Caco-2 (cell line): ENCODE measurements around the gene C1QTNF8. TPM values are rescaled to one million over a fixed set of nuclear protein-coding genes. Genes with fewer than 3 reads are reported as not detected.

ENCODE experiments used
- BruUV-seq: library from RNA; stranded (reverse); fragments of 400-500 nt; replicated peaks from 2 replicates; lab custom pipeline; 2021; lab: Mats Ljungman, UMichigan
- CTCF ChIA-PET: fragments of 300-600 bp; sonication (Branson Sonifier 250); formaldehyde crosslinking; loops from one replicate; lab custom pipeline; 2022; ENCODE audit warnings: antibody characterized with exemption; lab: Charles Lee
- POLR2A ChIA-PET: fragments of 300-600 bp; sonication (Branson Sonifier 250); formaldehyde crosslinking; loops from one replicate; lab custom pipeline; 2022; ENCODE audit warnings: antibody characterized with exemption; lab: Charles Lee
- DNase-seq, 2 experiments: peaks; one replicate each; pipeline versions ENCODE4 v3.0.0 to v3.0.0-alpha.2; 2020 to 2022
- H3K27me3 ChIP-seq: replicated peaks from 2 replicates; pipeline ENCODE4 v1.6.0; 2011; ENCODE audit warnings: low read length; ENCODE audit not compliant: control insufficient read depth, insufficient read depth
- H3K36me3 ChIP-seq: 2 replicates; pipeline ENCODE4 v1.5.1; 2011; ENCODE audit warnings: low read length; ENCODE audit not compliant: control insufficient read depth, insufficient read depth
- H3K4me1 ChIP-seq: fragments of 250-450 bp; sonication (Bioruptor Pico); 2 replicates; pipeline ENCODE4 v1.5.1; 2020; ENCODE audit warnings: mild to moderate bottlenecking
- H3K4me3 ChIP-seq: 2 replicates; pipeline ENCODE4 v1.5.1; 2011; ENCODE audit warnings: low read depth, mild to moderate bottlenecking, control low read depth, low read length
- H3K9me3 ChIP-seq: fragments of 250-450 bp; sonication (Bioruptor Pico); 2 replicates; pipeline ENCODE4 v1.5.1; 2020; ENCODE audit warnings: mild to moderate bottlenecking, moderate library complexity
- H3K27ac Mint-ChIP-seq: one replicate; pipeline ENCODE4 v1.8.0; 2022; ENCODE audit warnings: mixed read lengths; ENCODE audit not compliant: unreplicated experiment
- H3K27me3 Mint-ChIP-seq: one replicate; pipeline ENCODE4 v1.8.0; 2022; ENCODE audit warnings: mixed read lengths; ENCODE audit not compliant: insufficient read depth, unreplicated experiment
- H3K36me3 Mint-ChIP-seq: one replicate; pipeline ENCODE4 v1.8.0; 2022; ENCODE audit warnings: mild to moderate bottlenecking, mixed read lengths; ENCODE audit not compliant: insufficient read depth, unreplicated experiment
- H3K4me1 Mint-ChIP-seq: one replicate; pipeline ENCODE4 v1.8.0; 2022; ENCODE audit warnings: low read depth, mixed read lengths; ENCODE audit not compliant: unreplicated experiment
- H3K4me3 Mint-ChIP-seq: one replicate; pipeline ENCODE4 v1.8.0; 2022; ENCODE audit warnings: mild to moderate bottlenecking, moderate library complexity, mixed read lengths; ENCODE audit not compliant: unreplicated experiment
- H3K9me3 Mint-ChIP-seq: one replicate; pipeline ENCODE4 v1.8.0; 2022; ENCODE audit warnings: mixed read lengths; ENCODE audit not compliant: unreplicated experiment
- intact Hi-C: fragments of 100-400 bp; cut with micrococcal nuclease; formaldehyde crosslinking; loops from one replicate; pipeline ENCODE4 v1.10.0; 2022; ENCODE audit not compliant: unreplicated experiment
- total RNA-seq: library from RNA; stranded (reverse); gene quantifications from 2 replicates; pipeline ENCODE4 v1.2.3, GENCODE V29; 2022
- TF ChIP-seq, protein P1 (sequence below), 2 experiments: fragments of 200-600 bp in 1 of 2; IDR thresholded peaks; 1 replicate in 1 of 2; 2 replicates in 1 of 2; pipeline versions ENCODE4 v1.5.1 to v1.8.0; 2011 to 2022; ENCODE audit warnings: antibody characterized with exemption in 1 of 2, control low read depth in 1 of 2, inconsistent platforms in 1 of 2, low read depth in 1 of 2, low read length in 1 of 2, mild to moderate bottlenecking in 1 of 2, moderate library complexity in 1 of 2; ENCODE audit not compliant: insufficient read depth in 1 of 2, severe bottlenecking in 1 of 2, unreplicated experiment in 1 of 2

The C1QTNF8 gene
- total RNA-seq, 1 experiment from 2014 or later, result not detected

DNA sequence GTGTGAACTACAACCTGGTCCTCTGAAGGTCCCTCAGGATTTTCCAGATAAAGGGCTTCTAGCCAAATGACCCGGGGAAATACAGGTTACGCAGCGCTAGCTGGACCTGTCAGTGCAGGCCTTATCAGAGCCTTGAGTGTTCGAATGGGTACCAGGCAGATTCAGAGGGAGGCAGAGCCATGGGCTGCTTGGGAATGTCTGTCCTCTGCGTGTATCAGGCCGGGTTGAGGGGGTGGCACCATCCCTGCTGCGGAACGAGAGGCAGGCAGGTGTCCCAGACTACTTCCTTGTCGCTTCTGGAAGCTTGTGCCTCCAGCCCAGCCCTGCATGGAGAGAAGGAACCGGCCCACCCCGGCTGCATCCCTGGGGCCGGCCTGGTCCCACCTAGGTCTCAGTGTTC is 57.1 kb downstream of the C1QTNF8 start:
- Histone ChIP-seq H3K36me3 (no peaks in the 10 kb centered on the region), H3K4me3 (no peak overlapping the region), H3K4me1 (no peaks in the 10 kb centered on the region), H3K9me3 (no peaks in the 10 kb centered on the region), H3K27me3 (no peaks in the 10 kb centered on the region)
- TF ChIP-seq, protein P1, sequence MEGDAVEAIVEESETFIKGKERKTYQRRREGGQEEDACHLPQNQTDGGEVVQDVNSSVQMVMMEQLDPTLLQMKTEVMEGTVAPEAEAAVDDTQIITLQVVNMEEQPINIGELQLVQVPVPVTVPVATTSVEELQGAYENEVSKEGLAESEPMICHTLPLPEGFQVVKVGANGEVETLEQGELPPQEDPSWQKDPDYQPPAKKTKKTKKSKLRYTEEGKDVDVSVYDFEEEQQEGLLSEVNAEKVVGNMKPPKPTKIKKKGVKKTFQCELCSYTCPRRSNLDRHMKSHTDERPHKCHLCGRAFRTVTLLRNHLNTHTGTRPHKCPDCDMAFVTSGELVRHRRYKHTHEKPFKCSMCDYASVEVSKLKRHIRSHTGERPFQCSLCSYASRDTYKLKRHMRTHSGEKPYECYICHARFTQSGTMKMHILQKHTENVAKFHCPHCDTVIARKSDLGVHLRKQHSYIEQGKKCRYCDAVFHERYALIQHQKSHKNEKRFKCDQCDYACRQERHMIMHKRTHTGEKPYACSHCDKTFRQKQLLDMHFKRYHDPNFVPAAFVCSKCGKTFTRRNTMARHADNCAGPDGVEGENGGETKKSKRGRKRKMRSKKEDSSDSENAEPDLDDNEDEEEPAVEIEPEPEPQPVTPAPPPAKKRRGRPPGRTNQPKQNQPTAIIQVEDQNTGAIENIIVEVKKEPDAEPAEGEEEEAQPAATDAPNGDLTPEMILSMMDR (IDR thresholded peaks at IDR 0.05; ENCODE audit: insufficient read depth in 1 of 2, low read depth in 1 of 2, low read length in 1 of 2, severe bottlenecking in 1 of 2, unreplicated experiment in 1 of 2), result no peak
- CTCF ChIA-PET, result no interaction called here
- intact Hi-C loops, result no loop called here
- Mint-ChIP-seq H3K4me3 (no peak overlapping the region), H3K4me1 (no peaks in the 10 kb centered on the region), H3K27me3 (no peaks in the 10 kb centered on the region), H3K27ac (no peak overlapping the region), H3K9me3 (no peaks in the 10 kb centered on the region), H3K36me3 (no peaks in the 10 kb centered on the region)
- BruUV-seq, result no TSS peak
- POLR2A ChIA-PET, result interaction anchor here (0.7 kb wide), 1 partner anchor 175 kb away, joined by 5 read pairs; no protein-coding TSS in a partner anchor
- no peak for DNase-seq

Other genes starting within 250 kb of the C1QTNF8 start
- 8.8 and 12.3 TPM in 2 replicates for gene LMF1, start 125.3 kb downstream of the C1QTNF8 start, total RNA-seq
- 0.86 and 1.2 TPM in 2 replicates for gene SOX8, start 114.5 kb downstream of the C1QTNF8 start, total RNA-seq
- 0.23 and 0.30 TPM in 2 replicates for gene SSTR5, start 23.5 kb downstream of the C1QTNF8 start, total RNA-seq
- 5.1 and 6.5 TPM in 2 replicates for gene CACNA1H, start 56.9 kb upstream of the C1QTNF8 start, total RNA-seq
- not detected in 2 replicates for gene TPSG1, start 129.0 kb upstream of the C1QTNF8 start, total RNA-seq
- not detected in 2 replicates for gene TPSB2, start 133.9 kb upstream of the C1QTNF8 start, total RNA-seq
- gene TPSAB1, start 144.5 kb upstream of the C1QTNF8 start, total RNA-seq, result not detected in 2 replicates
- gene TPSD1, start 159.8 kb upstream of the C1QTNF8 start, total RNA-seq, result not detected in 2 replicates
- gene UBE2I, start 213.4 kb upstream of the C1QTNF8 start, total RNA-seq, result 178 and 199 TPM in 2 replicates
- gene BAIAP3, start 237.4 kb upstream of the C1QTNF8 start, total RNA-seq, result 4.2 and 5.0 TPM in 2 replicates